K562 (cell line): ENCODE data around the gene PLEKHN1. TPM values are rescaled to one million over a fixed set of nuclear protein-coding genes. Genes with fewer than 3 reads are reported as not detected.
A peak's percentile ranks its signal among the peaks of the same experiment; 100 is the strongest.

ENCODE experiments used
- ATAC-seq: fragments of 200-7000 bp; cut with Tn5 transposase; 3 replicates; pipeline ENCODE4 v1.9.1; 2020; ENCODE audit warnings: moderate library complexity
- BruUV-seq: library from RNA; stranded (reverse); fragments of 400-500 nt; replicated peaks from 2 replicates; lab custom pipeline; 2021; lab: Mats Ljungman, UMichigan
- CTCF ChIA-PET: fragments of 300-600 bp; formaldehyde crosslinking; extraction: SDS; loops from one replicate; lab custom pipeline; 2021; ENCODE audit warnings: low intra/inter-chr PET ratio; lab: Yijun Ruan, JAX
- POLR2A ChIA-PET: fragments of 300-600, 350-650 bp; sonication (Branson Sonifier 250); formaldehyde crosslinking; extraction: SDS; loops from one replicate; lab custom pipeline; 2021; ENCODE audit warnings: antibody characterized with exemption, inconsistent platforms; lab: Yijun Ruan, JAX
- DNase-seq, 4 experiments: peaks; one replicate each; pipeline versions ENCODE4 v3.0.0 to v3.0.0-alpha.2; 2011 to 2018; ENCODE audit warnings: low spot score in 3 of 4, mixed read lengths in 3 of 4; ENCODE audit errors: extremely low read depth in 1 of 4
- FAIRE-seq: peaks from 2 replicates; lab custom pipeline; 2011; peaks lifted over from hg19 to GRCh38; lab: Jason Lieb, UNC
- H2AFZ ChIP-seq: 2 replicates; pipeline ENCODE4 v1.6.0; 2011; ENCODE audit warnings: low read depth, low read length, control low read depth, inconsistent platforms
- H3K27ac ChIP-seq: fragments of 200-600 bp; 3 replicates; pipeline ENCODE4 v1.8.0; 2011; ENCODE audit warnings: low read depth, mild to moderate bottlenecking, control low read depth, inconsistent platforms, low read length, moderate library complexity, mixed read lengths; ENCODE audit errors: extremely low read depth
- H3K27me3 ChIP-seq, 2 experiments: fragments of 300-600 bp in 1 of 2; 2 replicates in 1 of 2; 3 replicates in 1 of 2; pipeline versions ENCODE4 v1.6.0 to v1.8.0; 2011; ENCODE audit warnings: inconsistent platforms in 2 of 2, low read length in 2 of 2, mild to moderate bottlenecking in 1 of 2, mixed read lengths in 1 of 2, moderate library complexity in 1 of 2; ENCODE audit not compliant: control insufficient read depth in 2 of 2, insufficient read depth in 2 of 2
- H3K36me3 ChIP-seq: fragments of 300-600 bp; 3 replicates; pipeline ENCODE4 v1.8.0; 2011; ENCODE audit warnings: mild to moderate bottlenecking, low read length, inconsistent platforms; ENCODE audit not compliant: control insufficient read depth, insufficient read depth
- H3K4me1 ChIP-seq, 2 experiments: fragments of 200-600 bp in 1 of 2; replicated peaks in 1 of 2; 2 replicates in 1 of 2; 3 replicates in 1 of 2; pipeline versions ENCODE4 v1.5.1 to v1.8.0; 2011; ENCODE audit warnings: inconsistent platforms in 2 of 2, low read length in 2 of 2, mild to moderate bottlenecking in 1 of 2, mixed read lengths in 1 of 2, moderate library complexity in 1 of 2; ENCODE audit not compliant: control insufficient read depth in 2 of 2, insufficient read depth in 2 of 2
- H3K4me2 ChIP-seq: 2 replicates; pipeline ENCODE4 v1.6.1; 2011; ENCODE audit warnings: low read length, control low read depth, inconsistent platforms, mixed read lengths; ENCODE audit not compliant: insufficient read depth
- H3K4me3 ChIP-seq: fragments of 200-600 bp; sonication (generic), shearing (Covaris generic); 2 replicates; pipeline ENCODE4 v1.5.1; 2016; ENCODE audit warnings: control low read depth, inconsistent platforms
- H3K79me2 ChIP-seq: fragments of 200-600 bp; 3 replicates; pipeline ENCODE4 v1.8.0; 2011; ENCODE audit warnings: low read length, inconsistent platforms; ENCODE audit not compliant: control insufficient read depth, insufficient read depth
- H3K9ac ChIP-seq, 2 experiments: 2 replicates each; pipeline versions ENCODE4 v1.6.0 to v1.6.1; 2011; ENCODE audit warnings: low read depth in 2 of 2, low read length in 2 of 2, control low read depth in 1 of 2, inconsistent platforms in 1 of 2, mild to moderate bottlenecking in 1 of 2, mixed read lengths in 1 of 2; ENCODE audit not compliant: insufficient read depth in 1 of 2
- H3K9me1 ChIP-seq: one replicate; pipeline ENCODE4 v1.6.0; 2011; ENCODE audit warnings: inconsistent platforms, mild to moderate bottlenecking, low read length, moderate library complexity; ENCODE audit not compliant: control insufficient read depth, insufficient read depth
- H3K9me3 ChIP-seq: replicated peaks from 2 replicates; pipeline ENCODE4 v1.5.1; 2011; ENCODE audit warnings: low read depth, low read length, inconsistent platforms; ENCODE audit not compliant: control insufficient read depth, insufficient read depth
- H4K20me1 ChIP-seq: replicated peaks from 2 replicates; pipeline ENCODE4 v1.6.1; 2011; ENCODE audit warnings: low read length, inconsistent platforms, mixed read lengths; ENCODE audit not compliant: control insufficient read depth, insufficient read depth
- EGR1 ChIP-seq: fragments of 450-650 bp; conservative IDR thresholded peaks from 2 replicates; pipeline ENCODE4 v1.6.1; 2017; ENCODE audit warnings: mild to moderate bottlenecking
- GATA2 ChIP-seq: sonication (generic); formaldehyde crosslinking; IDR thresholded peaks from 2 replicates; pipeline ENCODE4 v1.4.0; 2020; ENCODE audit warnings: mild to moderate bottlenecking, missing genetic modification reagents
- IRF1 ChIP-seq: sonication (generic); formaldehyde crosslinking; IDR thresholded peaks from 2 replicates; pipeline ENCODE4 v1.8.0; 2022; ENCODE audit warnings: missing genetic modification reagents, mild to moderate bottlenecking, borderline replicate concordance
- NRF1 ChIP-seq, 2 experiments: fragments of 450-650 bp; IDR thresholded peaks in 1 of 2; conservative IDR thresholded peaks in 1 of 2; 2 replicates each; pipeline ENCODE4 v1.6.1; 2014; ENCODE audit warnings: mild to moderate bottlenecking in 2 of 2
- PHB ChIP-seq: fragments of 250-450 bp; sonication (Bioruptor Pico); IDR thresholded peaks from 2 replicates; pipeline ENCODE4 v1.5.0; 2021
- RBM34 ChIP-seq: fragments of 200-400 bp; formaldehyde crosslinking; IDR thresholded peaks from 2 replicates; pipeline ENCODE4 v1.6.1; 2018; ENCODE audit warnings: low read length, borderline replicate concordance; ENCODE audit not compliant: insufficient read depth
- RHOXF2B ChIP-seq: fragments of 250-450 bp; sonication (Bioruptor Pico); conservative IDR thresholded peaks from 2 replicates; pipeline ENCODE4 v1.5.1; 2021
- SIN3A ChIP-seq, 2 experiments: fragments of 150-350 bp in 1 of 2; IDR thresholded peaks; 2 replicates each; pipeline ENCODE4 v1.6.1; 2011 to 2016; ENCODE audit warnings: borderline replicate concordance in 2 of 2, low read depth in 2 of 2, low read length in 2 of 2, mild to moderate bottlenecking in 2 of 2, moderate library complexity in 2 of 2; ENCODE audit not compliant: control insufficient read depth in 1 of 2
- TEAD2 ChIP-seq: fragments of 450-650 bp; IDR thresholded peaks from 2 replicates; pipeline ENCODE4 v1.6.1; 2016; ENCODE audit warnings: missing genetic modification characterization, control low read depth, missing compliant biosample characterization
- ZBTB5 ChIP-seq: fragments of 450-650 bp; IDR thresholded peaks from 2 replicates; pipeline ENCODE4 v1.6.1; 2017; ENCODE audit warnings: antibody characterized with exemption
- ZBTB8A ChIP-seq: fragments of 450-650 bp; IDR thresholded peaks from 2 replicates; pipeline ENCODE4 v1.6.1; 2018; ENCODE audit warnings: mild to moderate bottlenecking, moderate library complexity; ENCODE audit not compliant: partially characterized antibody
- ZNF282 ChIP-seq: sonication (generic); formaldehyde crosslinking; IDR thresholded peaks from 2 replicates; pipeline ENCODE4 v1.8.1; 2023; ENCODE audit warnings: missing genetic modification reagents
- WGBS: fragments of 100-300 bp; shearing (Covaris generic); methylation state at CpG from one replicate; pipeline ENCODE4 v1.1.6; 2016; ENCODE audit warnings: low coverage, mixed read lengths; ENCODE audit not compliant: insufficient coverage; ENCODE audit errors: missing lambda C conversion rate; 5-methylcytosine and 5-hydroxymethylcytosine counted together
- in situ Hi-C: fragments of 300-500 bp; cut with MboI; formaldehyde crosslinking; loops from 4 replicates; pipeline ENCODE4 v1.15.0; 2018; ENCODE audit warnings: inconsistent platforms, mixed read lengths
- intact Hi-C: fragments of 100-400 bp; cut with micrococcal nuclease; formaldehyde crosslinking; loops from 2 replicates; pipeline ENCODE4 v1.14.2; 2022
- polyA plus RNA-seq, 8 experiments: library from polyadenylated mRNA; depleted of rRNA in 4 of 8; stranded (reverse) in 5 of 8; unstranded in 3 of 8; fragments of >200 nt; fragmentation: Nextera tagmentation in 2 of 8; fragmentation: Illumina TruSeq in 1 of 8; extraction: Ambion mirVana in 2 of 8; extraction: Trizol in 1 of 8; gene quantifications; 2 replicates each; pipeline versions ENCODE4 v1.2.1 to v1.2.3, GENCODE V29; 2011 to 2014; ENCODE audit warnings: inconsistent platforms in 1 of 8, missing spikeins in 1 of 8
- total RNA-seq, 7 experiments: library from RNA; depleted of rRNA in 6 of 7; stranded (reverse); fragments of >200 nt in 6 of 7; fragmentation: Illumina TruSeq in 2 of 7; extraction: Trizol in 2 of 7; gene quantifications; 2 replicates each; pipeline versions ENCODE4 v1.2.1 to v1.2.3, GENCODE V29; 2011 to 2021; ENCODE audit warnings: low replicate concordance in 1 of 7
- TF ChIP-seq, protein P1 (sequence below), 3 experiments: IDR thresholded peaks in 2 of 3; conservative IDR thresholded peaks in 1 of 3; 2 replicates each; pipeline ENCODE4 v1.5.1; 2011 to 2012; ENCODE audit warnings: low read length in 3 of 3, mild to moderate bottlenecking in 3 of 3, control low read depth in 2 of 3, improper control_type of control experiment in 1 of 3, inconsistent platforms in 1 of 3, low read depth in 1 of 3, mixed read lengths in 1 of 3, moderate library complexity in 1 of 3; ENCODE audit not compliant: insufficient read depth in 2 of 3
- TF ChIP-seq, protein P2 (sequence below): sonication (generic); formaldehyde crosslinking; IDR thresholded peaks from 2 replicates; pipeline ENCODE4 v1.8.0; 2022; ENCODE audit warnings: mild to moderate bottlenecking, low read depth, missing genetic modification reagents

Gene PLEKHN1
- total and polyA plus RNA-seq, 9 of the 15 experiments (the other 6 are each of a cell fraction or from before 2014, with no cell fraction given) = 0.07 to 1.5 (median 0.13) TPM; not detected in 2

DNA sequence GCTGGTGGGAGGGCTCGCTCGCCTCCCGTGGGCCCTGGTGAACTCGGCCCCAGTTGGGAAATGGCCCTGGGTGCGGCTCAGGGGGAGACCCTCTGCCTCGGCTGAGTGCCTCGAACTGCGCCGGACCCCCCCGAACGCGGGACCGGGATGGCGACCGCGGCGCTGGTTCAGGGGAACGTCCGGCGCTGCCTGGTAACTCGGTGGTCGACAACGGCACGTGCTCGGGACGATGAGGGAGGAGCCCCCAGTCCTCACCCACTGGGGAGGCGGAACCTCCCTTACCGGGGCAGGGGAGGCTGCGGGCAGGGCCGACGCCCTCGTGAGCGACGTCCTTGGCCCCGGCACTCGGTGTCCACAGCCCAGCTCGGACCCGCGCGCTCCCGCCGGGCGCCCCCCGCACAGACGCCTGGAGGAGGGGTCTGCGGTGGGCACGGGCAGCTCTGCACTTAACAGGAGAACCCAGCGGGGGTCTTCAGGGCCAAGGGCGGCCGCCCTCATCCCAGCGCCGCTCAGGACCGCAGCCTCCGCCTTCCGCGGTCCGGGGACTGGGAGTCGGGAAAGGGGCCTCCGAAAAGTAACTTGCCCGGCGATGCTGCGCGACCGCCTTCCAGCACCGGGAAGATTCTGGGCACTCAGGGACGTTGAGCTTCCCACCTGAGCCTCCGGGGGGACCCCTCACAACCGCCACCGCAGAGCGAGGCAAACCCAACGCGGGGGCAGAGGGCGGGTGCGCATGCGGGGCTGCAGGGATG is 31.9 kb downstream of the PLEKHN1 start:
- ATAC-seq (no peak), DNase-seq (peak in 2 of 4 experiments; percentile 26 to 49), FAIRE-seq (no peak)
- Histone ChIP-seq H3K4me2 (no peak overlapping the region), H3K27ac (no peak overlapping the region), H3K4me1 (peaks cover 7 to 76% of the 10 kb centered on the region in 2 experiments; a peak in 4 of 5 replicates), H3K27me3 (peaks cover 0 to 8% of the 10 kb centered on the region in 2 experiments; a peak in 1 of 5 replicates), H3K9me3 (no peaks in the 10 kb centered on the region), H3K9ac (peak overlapping the region in 1 of 2 experiments; percentile 43; a peak in 1 of 4 replicates), H3K4me3 (peak overlapping the region; percentile 52; the same call in 1 of the 2 replicates), H4K20me1 (peaks cover 11% of the 10 kb centered on the region; the same call in 1 of the 2 replicates), H3K9me1 (no peaks in the 10 kb centered on the region), H3K36me3 (no peaks in the 10 kb centered on the region), H3K79me2 (peaks cover 16% of the 10 kb centered on the region; the same call in 2 of the 3 replicates), H2AFZ (no peak overlapping the region)
- intact Hi-C loops (no loop called here), in situ Hi-C loops (no loop called here)
- CTCF ChIA-PET = no interaction called here
- POLR2A ChIA-PET = interaction anchor here (0.7 to 1.9 kb wide), 6 partner anchors 14 to 205 kb away, joined by 3 to 8 read pairs (median 4); partner anchors contain the start of genes ISG15 and PERM1
- BruUV-seq = TSS peak; percentile 33
- WGBS = 67% methylated on average over 46 of the region's 75 CpGs
- TF ChIP-seq RBM34 (0 out of 2 replicates have a peak, but pooled peaks have one; percentile 57), NRF1 (conservative IDR thresholded peaks at IDR 0.05 in 1 of 2, IDR thresholded peaks at IDR 0.05 in 1 of 2) (peak; percentile 32 to 37; a peak in 1 of 4 replicates), RHOXF2B (CRISPR knock-in tag) (no peak), SIN3A (IDR thresholded peaks at IDR 0.05; ENCODE audit: borderline replicate concordance in 2 of 2, control insufficient read depth in 1 of 2, low read depth in 2 of 2, low read length in 2 of 2) (no peak), GATA2 (CRISPR knock-in tag) (no peak), EGR1 (0 out of 2 replicates have a peak, but pooled peaks have one; percentile 16), IRF1 (CRISPR knock-in tag) (0 out of 2 replicates have a peak, but pooled peaks have one; percentile 41), TEAD2 (no peak), ZBTB8A (no peak), ZNF282 (CRISPR knock-in tag) (peak; percentile 30; the same call in 1 of the 2 replicates), ZBTB5 (no peak), PHB (CRISPR knock-in tag) (no peak)
- TF ChIP-seq, protein P1, sequence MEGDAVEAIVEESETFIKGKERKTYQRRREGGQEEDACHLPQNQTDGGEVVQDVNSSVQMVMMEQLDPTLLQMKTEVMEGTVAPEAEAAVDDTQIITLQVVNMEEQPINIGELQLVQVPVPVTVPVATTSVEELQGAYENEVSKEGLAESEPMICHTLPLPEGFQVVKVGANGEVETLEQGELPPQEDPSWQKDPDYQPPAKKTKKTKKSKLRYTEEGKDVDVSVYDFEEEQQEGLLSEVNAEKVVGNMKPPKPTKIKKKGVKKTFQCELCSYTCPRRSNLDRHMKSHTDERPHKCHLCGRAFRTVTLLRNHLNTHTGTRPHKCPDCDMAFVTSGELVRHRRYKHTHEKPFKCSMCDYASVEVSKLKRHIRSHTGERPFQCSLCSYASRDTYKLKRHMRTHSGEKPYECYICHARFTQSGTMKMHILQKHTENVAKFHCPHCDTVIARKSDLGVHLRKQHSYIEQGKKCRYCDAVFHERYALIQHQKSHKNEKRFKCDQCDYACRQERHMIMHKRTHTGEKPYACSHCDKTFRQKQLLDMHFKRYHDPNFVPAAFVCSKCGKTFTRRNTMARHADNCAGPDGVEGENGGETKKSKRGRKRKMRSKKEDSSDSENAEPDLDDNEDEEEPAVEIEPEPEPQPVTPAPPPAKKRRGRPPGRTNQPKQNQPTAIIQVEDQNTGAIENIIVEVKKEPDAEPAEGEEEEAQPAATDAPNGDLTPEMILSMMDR (IDR thresholded peaks at IDR 0.05 in 2 of 3, conservative IDR thresholded peaks at IDR 0.05 in 1 of 3; ENCODE audit: insufficient read depth in 2 of 3, low read depth in 1 of 3, low read length in 3 of 3) = 0 out of 6 replicates have a peak, but pooled peaks of 1 of the 3 experiments have one; percentile 13
- TF ChIP-seq, protein P2, sequence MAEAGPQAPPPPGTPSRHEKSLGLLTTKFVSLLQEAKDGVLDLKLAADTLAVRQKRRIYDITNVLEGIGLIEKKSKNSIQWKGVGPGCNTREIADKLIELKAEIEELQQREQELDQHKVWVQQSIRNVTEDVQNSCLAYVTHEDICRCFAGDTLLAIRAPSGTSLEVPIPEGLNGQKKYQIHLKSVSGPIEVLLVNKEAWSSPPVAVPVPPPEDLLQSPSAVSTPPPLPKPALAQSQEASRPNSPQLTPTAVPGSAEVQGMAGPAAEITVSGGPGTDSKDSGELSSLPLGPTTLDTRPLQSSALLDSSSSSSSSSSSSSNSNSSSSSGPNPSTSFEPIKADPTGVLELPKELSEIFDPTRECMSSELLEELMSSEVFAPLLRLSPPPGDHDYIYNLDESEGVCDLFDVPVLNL (CRISPR knock-in tag) = no peak
